ENCODE measurements around the gene LRFN4.

Gene LRFN4

DNA sequence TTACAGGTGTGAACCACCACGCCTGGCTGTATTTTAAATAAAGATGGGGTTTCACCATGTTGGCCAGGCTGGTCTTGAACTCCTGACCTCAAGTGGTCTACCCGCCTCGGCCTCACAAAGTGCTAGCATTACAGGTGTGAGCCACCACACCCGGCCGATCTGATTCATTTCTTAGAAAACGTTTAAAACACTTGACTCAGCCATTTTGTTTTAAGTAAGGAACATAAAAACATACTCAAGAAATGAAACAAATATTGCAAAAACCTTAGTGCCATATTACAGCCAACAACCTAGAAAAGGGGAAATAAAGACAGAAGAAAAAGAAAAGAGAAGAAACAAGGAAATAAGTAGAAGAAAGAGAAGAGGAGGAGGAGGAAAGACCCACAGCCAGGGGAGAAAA lies 17.4 kb downstream of the LRFN4 start:
- FAIRE-seq, result no peak

DNA sequence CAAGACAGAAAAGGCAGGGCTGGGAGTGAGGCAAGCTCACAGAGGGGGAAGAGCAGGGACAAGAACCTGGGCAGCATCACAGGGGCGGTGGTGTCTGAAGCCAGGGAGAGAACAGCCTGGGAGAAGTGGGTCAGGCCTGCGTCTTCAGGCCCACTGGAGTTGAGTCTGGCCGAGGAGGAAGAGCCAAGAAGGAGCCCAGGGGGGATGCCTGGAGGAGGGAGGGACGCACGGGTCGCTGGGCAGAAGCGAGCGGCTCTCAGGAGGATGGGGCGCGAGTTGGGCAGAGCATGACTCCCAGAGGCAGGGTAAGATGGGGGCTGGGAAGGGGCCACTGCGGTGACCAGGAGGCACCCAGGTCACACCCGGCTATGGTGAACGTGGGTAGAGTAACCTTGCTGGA lies 18.5 kb downstream of the LRFN4 start:
- FAIRE-seq, result no peak

- FAIRE-seq, result no peak
Observed at GRCh38 chr11:66877588-66878385, 20.9 kb downstream of the LRFN4 start.

GRCh38 chr11:66878474-66878873 lies 21.6 kb downstream of the LRFN4 start:
- no peak for FAIRE-seq

DNA sequence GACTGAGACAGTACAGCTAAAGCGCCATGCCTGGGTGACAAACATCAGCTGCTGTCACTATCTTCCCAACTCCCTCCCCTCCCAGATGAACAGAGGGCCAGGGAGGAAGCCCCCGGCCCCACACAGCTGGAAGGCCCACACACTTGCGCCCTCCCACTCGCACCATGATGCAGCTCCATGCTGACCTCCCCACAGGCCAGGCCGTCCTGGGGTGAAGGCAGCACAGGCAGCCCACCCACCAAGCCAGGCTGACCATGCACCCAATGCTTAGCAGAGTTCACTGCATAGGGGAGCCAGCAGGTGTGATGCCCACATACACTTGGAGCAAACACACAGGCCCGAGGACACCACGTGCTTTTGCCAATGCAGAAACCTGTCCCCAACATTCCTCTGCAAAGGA lies 22.1 kb downstream of the LRFN4 start:
- FAIRE-seq, result no peak

DNA sequence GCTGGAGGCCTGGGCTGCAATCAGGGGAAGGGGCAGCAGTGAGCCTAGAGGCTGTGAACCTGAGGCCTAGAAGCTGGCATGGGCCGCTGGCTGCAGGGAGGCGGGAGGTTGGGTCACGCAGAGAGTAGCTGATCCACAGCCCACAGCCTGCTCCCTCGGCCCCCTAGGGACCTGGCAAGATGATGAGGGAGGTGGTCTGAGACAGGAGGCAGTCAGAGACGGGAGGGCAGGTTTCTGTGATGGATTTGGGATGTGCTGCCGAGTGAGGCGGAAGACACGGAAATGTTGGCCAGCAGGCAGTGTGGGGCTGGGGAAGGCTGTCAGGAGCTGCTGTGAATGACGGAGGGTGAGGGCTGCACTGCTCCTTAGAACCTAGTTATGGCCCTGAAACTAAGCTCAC lies 22.7 kb downstream of the LRFN4 start:
- no peak for FAIRE-seq

DNA sequence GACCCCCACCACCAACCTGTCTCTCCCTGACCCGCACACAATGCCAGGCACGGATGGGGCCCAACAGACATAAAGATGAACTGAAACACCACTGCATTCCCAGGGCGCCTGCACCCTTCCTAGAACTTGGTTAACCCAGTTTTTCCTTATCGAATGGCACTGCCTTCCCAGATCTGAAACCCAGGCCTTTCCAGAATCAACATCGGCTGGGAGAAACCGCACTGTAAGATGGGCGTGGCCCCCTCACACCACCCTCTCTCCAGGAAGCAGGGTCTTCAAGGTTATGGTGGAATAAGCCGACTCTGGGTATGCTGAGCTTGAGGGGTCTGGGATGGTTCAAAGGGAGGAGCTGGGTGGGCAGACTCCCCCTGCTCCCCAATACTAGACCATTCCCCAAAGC lies 23.1 kb downstream of the LRFN4 start:
- FAIRE-seq, result no peak

DNA sequence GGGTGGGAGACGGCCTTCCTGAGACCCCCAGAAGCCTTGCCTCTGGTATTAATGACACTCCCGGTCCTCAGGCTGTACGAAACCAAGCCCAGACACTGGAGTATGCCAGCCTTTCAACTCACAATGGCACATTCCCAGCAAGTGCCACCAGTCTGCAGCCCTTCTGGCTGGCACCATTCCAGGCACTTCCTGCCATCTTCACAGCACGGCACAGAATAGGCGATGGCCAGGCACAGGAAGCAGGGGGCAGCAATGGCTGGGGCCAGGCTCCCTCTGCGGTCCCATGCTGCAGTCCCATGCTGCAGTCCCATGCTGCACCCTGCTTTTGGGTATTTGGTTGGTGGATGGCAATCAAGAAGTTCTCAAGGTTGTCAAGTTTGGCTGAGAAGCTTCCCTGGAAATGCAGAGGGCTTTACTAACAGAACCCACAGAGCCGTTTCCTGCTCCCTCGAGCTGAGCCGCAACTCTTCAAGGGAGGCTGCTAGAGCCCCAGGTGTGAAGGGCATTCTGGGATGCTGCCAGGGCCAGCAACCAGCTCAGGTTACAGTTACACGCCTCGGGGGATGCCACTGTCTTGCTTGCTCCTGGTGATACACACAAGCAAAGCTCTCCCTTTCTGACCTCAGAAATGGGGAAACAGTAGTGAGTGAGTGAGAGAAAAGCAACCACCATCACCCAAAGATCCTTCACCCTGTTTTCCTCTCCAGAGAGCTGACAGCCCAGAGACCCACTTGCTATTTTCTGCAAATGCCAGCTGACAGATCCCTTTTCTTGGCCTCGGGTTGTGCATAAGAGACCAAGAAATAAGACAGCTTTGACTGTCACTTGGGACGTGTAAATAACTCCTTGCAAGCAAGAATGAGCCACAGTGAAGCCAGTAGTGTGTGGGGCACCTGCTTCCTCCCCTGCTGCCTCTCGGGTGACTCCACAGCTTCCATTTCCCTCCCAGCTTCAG lies 23.9 kb downstream of the LRFN4 start:
- FAIRE-seq, result no peak

DNA sequence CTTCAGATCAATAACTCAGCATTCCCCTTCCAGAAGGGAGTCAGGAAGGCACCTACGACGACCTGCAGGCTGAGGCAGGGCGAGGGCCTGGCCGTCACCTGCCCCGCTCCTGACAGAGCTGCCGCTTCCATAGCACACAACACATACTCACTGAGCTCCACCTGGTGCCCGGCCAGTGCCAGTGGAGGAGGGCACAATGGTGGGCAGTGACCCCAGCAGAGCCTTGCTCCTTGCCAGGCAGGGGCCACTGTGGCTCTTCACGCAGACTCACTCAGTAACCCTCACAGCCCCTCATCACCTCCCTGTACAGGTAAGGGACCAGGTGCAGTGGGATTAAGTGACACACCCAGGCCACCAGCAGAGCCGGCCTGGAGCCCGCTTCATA lies 24.6 kb downstream of the LRFN4 start:
- no peak for FAIRE-seq

- FAIRE-seq, result no peak
Observed at GRCh38 chr11:66881927-66882452, 25.1 kb downstream of the LRFN4 start.

GRCh38 chr11:66882561-66883015 lies 25.7 kb downstream of the LRFN4 start:
- no peak for FAIRE-seq

GRCh38 chr11:66883016-66883965 lies 26.4 kb downstream of the LRFN4 start:
- FAIRE-seq, result no peak

- no peak for FAIRE-seq
Observed at GRCh38 chr11:66884443-66884842, 27.6 kb downstream of the LRFN4 start.

GRCh38 chr11:66885469-66885868 lies 28.6 kb downstream of the LRFN4 start:
- FAIRE-seq, result no peak

DNA sequence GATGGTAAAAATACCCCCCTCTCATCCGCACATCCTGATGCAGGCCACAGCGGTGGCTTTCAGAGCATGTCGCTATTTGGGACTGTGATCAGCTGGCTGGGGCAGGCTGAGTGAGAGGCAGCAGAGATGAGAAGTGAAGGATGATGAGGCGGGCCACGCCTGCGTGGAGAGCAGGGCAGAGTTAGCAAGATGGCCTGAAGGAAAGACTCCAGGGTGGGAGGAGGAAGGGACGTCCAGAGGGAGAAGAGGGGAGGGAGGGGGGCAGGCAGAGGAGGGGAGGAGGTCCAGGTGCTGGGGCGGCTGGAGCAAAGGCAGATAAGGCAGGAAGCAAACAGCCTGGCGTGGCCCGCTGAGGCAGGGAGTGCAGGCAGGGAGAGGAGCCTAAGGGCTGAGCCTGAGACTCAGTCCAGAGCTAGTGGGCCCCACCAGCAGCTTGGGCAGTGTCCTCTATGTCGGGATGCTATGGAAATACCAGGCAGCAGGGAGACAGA lies 29.1 kb downstream of the LRFN4 start:
- no peak for FAIRE-seq

DNA sequence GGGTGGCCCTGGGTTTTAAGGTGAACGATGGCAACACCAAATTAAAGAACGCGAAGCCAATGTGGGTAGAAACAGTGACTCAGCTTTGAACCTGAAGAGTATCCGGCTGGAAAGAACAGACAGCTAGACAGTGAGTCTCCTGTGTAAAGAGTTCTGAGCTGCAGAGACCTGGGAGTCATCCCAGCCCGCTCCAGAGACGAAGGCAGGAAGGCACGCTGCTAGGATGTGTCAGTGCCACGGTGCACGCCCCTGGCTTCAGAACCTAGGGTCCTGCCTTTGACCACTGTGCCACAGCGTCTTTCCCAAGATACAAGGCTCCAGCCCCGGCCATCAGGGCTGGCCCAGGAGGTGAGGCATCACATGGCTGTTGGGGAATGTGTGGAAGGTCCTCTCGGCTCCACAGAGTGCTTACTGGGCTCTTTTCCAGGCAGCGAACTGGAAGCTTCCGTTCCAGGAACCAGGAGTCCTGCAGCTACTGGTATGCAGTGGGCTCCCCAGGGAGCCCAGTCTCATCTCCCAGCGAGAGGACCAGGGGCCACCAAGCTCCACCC lies 29.9 kb downstream of the LRFN4 start:
- FAIRE-seq, result no peak

GRCh38 chr11:66887526-66887925 lies 30.7 kb downstream of the LRFN4 start:
- no peak for FAIRE-seq

DNA sequence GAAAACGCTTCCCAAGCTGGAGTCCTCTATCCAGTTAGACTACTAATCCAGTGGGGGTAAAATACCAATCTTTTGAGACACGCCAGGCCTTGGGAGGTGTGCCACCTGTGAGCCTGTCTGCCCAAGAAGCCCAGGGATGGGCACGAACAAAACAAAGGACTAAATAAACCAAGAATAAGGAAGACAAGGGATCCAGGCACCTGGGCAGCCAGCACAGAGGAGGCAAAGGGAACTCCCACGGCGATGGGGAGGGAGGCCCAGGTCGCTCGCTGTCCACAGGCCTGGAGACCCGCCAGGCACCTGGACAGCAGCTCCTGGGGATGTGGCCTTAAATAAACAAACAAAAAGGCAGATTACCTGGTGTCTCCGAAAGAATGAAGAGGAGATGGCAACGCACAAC lies 31.4 kb downstream of the LRFN4 start:
- FAIRE-seq, result no peak

DNA sequence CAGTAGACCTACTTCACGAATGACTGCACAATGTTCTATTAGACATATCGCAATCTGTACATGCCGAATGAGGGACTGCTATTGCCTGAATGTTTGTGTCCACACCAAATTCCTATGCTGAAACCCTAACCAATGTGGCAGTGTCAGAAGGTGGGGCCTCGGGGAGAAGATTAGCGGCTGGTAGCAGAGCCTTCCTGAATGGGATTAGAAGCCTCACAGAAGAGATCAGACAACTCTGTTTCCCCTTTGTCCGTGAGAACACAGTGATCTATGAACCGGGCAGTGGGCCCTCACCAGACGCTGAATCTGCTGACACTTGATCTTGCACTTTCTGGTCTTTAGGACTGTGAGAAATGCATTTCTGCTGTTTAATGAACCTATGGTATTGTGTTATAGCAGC lies 33.1 kb downstream of the LRFN4 start:
- FAIRE-seq, result no peak

- no peak for FAIRE-seq
Observed at GRCh38 chr11:66891851-66892660, 35.2 kb downstream of the LRFN4 start.

- FAIRE-seq, result no peak
Observed at GRCh38 chr11:66892911-66893310, 36.0 kb downstream of the LRFN4 start.
